HT1080 (cell line): ENCODE results near the gene CD83. TPM values are rescaled to one million over a fixed set of nuclear protein-coding genes. Genes with fewer than 3 reads are reported as not detected.
"Not testable (repeated sequence)": the region's sequence is repeated elsewhere in the genome, so short reads cannot be mapped to it uniquely, and the experiment has no call there.

Source experiments
- DNase-seq: peaks from one replicate; pipeline ENCODE4 v3.0.0-alpha.2; 2015; ENCODE audit warnings: low read depth
- total RNA-seq: library from RNA; depleted of rRNA; stranded (reverse); fragments of >200 nt; shearing (Covaris generic); gene quantifications from 2 replicates; pipeline ENCODE4 v1.2.3, GENCODE V29; 2014

Gene CD83
- total RNA-seq, 1 experiment from 2014 or later, result 9.6 TPM

DNA sequence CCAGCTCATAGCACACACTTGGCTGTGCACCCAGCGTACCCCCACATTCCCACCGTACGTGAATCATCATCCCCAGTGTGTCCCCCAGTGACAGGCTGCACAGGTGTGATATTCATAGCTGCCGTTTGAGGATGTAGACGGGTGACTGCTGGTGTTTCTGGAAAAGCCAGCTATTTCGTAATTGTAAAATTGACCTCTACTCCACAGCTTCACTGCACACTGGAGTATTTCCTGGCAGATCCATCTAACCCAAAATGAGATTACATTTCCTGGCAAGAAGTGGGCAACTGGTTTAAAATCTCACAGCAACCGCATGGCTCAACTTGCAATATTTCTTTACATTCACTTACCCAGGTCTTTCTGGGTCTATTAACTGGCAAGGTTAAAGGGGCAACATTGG lies 30.3 kb downstream of the CD83 start:
- DNase-seq, result no peak

DNA sequence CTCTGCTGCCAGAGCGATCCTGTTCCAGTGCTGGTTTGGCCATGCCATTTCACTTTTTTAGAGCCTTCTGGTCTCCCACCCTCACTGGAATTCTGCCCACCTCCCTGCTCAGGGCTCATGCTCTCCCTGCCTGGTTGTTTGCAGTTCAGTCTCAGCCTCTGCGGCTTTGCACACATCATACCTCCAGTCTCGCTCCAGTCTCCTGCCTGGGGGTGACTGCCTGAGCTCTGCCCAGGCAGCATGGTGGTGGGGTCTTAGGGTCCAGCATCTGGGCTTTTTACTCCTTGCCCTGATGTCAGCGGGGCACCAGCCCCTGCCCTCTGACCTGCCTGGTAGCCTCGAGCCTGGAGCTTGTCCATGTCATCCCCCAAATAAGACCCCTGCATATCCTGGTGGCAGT lies 30.9 kb downstream of the CD83 start:
- no peak for DNase-seq

GRCh38 chr6:14149053-14149738 lies 31.6 kb downstream of the CD83 start:
- DNase-seq, result no peak

GRCh38 chr6:14149739-14150130 lies 32.2 kb downstream of the CD83 start:
- no peak for DNase-seq

DNA sequence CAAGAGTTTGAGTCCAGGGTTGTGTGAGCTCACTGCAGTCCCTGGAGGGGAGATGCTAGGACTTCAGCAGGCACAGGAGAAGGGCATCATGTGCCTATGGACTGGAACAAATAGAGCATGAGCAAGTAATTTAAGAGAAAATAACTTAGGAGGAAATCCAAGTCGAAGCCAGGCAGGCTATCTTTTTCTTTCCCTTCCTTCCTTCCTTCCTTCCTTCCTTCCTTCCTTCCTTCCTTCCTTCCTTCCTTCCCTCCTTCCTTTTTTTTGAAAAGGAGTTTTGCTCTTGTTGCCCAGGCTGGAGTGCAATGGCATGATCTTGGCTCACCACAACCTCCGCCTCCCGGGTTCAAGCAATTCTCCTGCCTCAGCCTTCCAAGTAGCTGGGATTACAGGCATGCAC lies 33.7 kb downstream of the CD83 start:
- not testable (repeated sequence) for DNase-seq

DNA sequence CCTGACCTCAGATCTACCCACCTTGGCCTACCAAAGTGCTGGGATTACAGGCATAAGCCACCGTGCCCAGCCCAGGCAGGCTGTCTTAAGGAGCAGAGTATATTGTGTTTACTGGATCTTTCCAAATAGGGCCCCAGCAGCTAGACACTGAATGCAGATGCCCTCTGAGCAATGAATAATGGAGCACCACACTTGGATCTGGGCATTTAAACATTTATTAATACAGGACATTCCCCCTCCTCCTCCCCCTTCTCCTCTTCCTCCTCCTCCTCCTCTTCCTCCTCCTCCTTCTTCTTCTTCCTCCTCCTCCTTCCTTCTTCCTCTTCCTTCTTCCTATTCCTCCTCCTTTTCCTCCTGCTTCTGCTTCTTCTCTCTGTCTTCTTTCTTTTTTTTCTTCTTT lies 34.2 kb downstream of the CD83 start:
- DNase-seq, result no peak

- DNase-seq, result no peak
These were observed 35.7 kb downstream of the CD83 start for GRCh38 chr6:14153228-14153627.

DNA sequence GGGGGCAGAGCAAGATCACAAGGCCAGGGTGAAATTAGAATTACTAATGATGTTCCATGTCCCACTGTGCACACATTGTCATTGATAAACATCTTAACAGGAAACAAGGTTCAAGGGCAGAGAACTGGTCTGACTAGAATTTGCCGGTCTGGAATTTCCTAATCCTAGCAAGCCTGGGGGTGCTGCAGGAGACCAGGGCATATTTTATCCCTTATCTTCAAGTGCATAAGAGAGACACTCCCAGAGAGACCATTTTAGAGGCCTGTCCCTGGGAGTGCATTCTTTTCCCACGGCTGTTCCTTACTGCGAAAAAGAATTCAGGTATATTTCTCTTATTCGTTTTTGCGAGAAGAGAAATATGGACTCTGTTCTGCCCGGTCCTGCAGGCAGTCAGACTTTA lies 41.5 kb downstream of the CD83 start:
- DNase-seq, result no peak

GRCh38 chr6:14162826-14163225 lies 45.3 kb downstream of the CD83 start:
- DNase-seq, result no peak

DNA sequence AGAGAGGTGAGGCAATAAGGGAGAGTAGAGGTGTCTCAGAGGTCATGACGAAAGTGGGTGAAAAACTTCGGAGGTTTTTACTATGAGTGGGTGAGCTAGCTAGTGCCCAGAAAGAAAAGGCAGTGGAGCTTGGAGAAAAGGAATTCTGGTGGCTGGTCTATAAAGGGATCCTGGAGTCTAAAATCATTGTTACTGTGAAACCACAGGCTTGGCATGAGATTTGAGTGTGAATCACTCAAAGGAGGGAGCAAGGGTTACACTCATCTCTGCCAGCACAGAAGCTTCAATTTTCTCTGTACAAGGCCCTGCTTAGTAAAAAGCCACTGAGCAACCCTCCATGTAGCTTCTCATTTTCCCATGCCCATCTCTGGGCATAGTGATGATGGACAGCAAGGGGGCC lies 47.5 kb downstream of the CD83 start:
- DNase-seq, result peak; percentile 80

- no peak for DNase-seq
These were observed 49.3 kb downstream of the CD83 start for GRCh38 chr6:14166839-14167238.

- no peak for DNase-seq
These were observed 52.6 kb downstream of the CD83 start for GRCh38 chr6:14170128-14170527.

- DNase-seq, result no peak
These were observed 55.0 kb downstream of the CD83 start for GRCh38 chr6:14172562-14172961.

- DNase-seq, result no peak
These were observed 56.7 kb downstream of the CD83 start for GRCh38 chr6:14174226-14174625.

- DNase-seq, result no peak
These were observed 57.4 kb downstream of the CD83 start for GRCh38 chr6:14174996-14175395.

DNA sequence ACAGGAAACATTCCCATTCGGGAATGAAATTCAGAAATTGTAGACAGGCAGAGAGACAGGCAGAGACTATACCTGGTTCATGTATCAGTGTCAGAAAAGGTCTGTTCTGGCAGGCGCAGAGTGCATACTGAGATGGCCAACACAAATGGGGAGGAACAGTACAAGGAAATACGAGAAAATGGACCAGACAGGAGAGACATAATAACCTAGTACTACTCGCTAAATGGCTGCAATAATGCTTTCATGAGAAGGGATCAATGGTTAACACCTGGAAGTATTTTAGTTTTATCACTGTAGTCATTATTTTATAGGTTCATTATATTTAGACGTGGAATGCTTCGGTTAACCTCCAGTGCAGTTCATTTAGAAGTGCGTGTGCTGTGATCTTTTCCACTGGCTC lies 58.9 kb downstream of the CD83 start:
- no peak for DNase-seq

- no peak for DNase-seq
These were observed 60.0 kb downstream of the CD83 start for GRCh38 chr6:14177413-14178082.

DNA sequence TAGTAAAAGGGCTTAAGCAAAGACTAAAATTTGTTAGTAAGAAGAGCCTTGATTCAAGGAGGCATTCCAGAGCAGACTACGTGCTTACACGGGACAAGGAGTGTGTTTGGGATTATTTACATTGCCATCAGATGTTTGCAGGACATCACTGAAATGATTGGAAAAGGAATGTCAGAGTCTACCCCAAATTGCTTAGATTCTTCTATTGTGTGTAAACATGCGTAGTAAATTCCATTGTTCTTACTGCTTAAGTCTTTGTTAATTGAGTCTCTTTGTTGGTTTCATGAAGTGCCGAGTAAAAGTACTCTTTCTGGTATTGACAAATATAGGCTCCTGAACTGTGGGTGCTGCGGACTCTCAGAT lies 60.5 kb downstream of the CD83 start:
- DNase-seq, result no peak

DNA sequence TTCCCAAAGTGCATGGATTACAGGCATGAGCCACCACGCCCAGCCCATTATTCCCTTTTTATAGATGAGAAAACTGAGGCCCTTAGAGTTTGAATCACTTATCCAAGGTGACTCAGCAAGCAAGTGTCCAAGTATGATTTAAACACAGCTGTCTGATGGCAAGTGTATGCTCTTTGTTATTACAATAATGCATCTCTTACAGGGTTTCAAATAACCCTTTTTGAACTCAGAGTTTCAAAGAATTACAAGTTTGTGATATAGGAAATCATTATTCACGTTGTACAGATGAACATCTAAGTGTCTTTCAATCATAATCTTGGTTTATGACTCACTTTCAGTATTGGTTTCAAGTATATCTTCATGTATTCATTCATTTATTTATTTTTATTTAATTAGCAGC lies 63.0 kb downstream of the CD83 start:
- no peak for DNase-seq

- DNase-seq, result no peak
These were observed 65.3 kb downstream of the CD83 start for GRCh38 chr6:14182916-14183315.
